OCI-M1 (cell line): ENCODE results near the gene TEN1.
A peak's percentile ranks its signal among the peaks of the same experiment; 100 is the strongest.

Experiments
- DNase-seq: peaks from one replicate; lab custom pipeline; 2025; lab: John Stamatoyannopoulos, UW

The TEN1 gene

DNA sequence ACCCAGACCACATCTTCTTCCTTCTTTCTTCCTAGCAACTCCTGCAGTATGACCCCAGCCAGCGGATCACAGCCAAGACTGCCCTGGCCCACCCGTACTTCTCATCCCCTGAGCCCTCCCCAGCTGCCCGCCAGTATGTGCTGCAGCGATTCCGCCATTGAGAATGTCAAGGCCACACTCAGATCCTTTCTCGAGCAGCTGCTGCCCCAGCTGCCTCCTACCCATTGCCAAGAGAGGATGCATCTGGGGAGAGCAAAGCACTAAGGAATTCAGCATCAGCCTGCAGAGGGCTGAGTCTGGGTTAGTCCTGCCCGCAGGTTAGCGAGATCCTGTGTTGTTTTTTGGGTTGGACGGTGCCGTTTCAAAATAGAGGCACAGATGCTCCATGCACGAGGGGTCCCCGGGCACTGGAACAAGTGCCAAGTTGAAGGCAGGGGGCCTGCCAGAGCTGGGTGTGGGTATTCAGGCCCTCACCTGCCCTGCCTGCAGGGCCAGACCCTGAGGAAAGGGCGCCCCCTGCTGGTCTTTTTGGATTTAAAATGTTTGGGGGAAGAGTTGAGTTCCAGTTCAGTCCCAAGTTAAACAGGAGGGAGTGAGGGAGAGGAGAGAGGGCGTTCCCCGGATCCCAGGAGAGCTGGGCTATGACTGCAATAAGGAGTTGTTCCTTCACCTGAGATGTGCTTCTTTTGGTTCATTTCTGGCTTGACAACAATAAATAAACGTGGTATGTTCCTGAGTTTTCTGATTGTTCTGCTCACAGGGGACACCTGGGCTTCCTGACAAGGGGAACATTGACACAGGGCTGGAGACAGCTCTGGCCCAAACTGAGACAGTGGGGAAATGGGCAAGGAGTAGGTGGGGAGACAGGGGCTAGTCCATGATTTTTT, 26.5 kb downstream of the TEN1 start:
- peak; percentile 90 for DNase-seq

DNA sequence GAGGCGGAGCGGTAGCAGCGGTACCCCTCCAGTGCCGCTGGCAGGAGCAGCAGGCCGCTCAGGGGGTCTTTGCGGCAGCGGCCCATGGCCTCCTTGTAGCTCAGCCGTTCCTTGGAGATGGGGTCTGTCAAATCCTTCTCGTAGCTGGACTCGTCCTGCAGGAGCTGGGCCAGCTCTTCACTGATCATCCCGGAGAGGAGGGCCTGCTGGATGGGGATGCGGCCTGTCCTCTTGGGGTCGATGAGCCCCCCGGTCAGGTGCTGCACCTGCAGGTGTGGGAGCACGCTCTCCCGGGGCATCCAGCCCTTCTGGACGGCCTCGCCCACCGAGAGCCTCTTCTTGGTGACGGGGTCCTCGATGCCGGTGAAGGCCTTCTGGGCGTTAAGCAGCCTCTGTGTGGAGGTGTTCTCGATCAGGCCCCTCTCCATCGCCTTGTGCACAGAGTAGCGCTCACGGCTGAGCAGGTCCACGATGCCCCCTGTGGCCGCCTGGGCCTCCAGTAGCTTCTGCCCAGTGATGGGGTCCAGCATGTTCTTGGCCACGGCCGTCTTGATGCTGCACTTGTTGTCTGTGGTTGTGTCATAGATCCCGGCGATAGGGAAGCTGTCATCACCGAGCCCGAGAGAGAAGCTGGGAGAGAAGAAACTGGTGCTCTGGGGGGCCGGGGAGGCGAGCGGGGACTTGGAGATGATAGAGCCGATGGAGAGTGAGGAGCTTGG, 28.2 kb downstream of the TEN1 start:
- DNase-seq: no peak

DNA sequence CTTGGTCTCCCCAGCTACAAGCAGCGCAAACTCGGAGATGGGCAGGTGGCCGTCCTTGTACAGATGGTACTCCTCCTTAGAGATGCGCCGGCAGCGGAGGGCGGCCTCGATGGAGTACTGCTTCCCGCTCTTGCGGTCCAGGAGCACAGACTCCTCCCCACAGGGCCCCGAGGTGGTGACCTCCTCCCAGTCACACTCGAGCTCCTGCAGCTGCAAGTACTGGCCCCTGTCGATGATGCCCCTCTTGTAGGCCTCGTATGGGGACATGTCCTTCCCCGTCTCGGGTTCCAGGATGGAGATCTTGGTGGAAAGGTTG, 28.8 kb downstream of the TEN1 start:
- DNase-seq: no peak

DNA sequence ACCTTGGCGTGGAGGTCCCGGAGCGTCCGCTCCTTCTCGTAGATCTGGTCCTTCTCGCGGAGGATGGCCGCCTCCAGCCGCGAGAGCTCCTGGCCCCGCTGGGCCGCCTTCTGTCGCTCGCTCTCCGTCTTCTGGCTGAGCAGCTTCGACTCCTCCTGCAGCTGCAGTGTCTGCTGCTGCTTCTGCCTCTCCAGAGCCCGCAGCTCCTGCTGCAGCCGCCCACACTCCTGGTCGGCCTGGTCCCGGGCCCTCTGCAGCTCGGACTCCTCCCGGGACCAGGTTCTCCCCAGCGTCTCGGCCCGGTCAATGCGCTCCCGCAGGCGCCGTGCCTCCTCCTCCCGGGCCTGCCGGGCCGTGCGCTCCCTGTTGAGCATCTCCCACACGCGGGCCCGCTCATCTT, 29.2 kb downstream of the TEN1 start:
- no peak for DNase-seq

DNA sequence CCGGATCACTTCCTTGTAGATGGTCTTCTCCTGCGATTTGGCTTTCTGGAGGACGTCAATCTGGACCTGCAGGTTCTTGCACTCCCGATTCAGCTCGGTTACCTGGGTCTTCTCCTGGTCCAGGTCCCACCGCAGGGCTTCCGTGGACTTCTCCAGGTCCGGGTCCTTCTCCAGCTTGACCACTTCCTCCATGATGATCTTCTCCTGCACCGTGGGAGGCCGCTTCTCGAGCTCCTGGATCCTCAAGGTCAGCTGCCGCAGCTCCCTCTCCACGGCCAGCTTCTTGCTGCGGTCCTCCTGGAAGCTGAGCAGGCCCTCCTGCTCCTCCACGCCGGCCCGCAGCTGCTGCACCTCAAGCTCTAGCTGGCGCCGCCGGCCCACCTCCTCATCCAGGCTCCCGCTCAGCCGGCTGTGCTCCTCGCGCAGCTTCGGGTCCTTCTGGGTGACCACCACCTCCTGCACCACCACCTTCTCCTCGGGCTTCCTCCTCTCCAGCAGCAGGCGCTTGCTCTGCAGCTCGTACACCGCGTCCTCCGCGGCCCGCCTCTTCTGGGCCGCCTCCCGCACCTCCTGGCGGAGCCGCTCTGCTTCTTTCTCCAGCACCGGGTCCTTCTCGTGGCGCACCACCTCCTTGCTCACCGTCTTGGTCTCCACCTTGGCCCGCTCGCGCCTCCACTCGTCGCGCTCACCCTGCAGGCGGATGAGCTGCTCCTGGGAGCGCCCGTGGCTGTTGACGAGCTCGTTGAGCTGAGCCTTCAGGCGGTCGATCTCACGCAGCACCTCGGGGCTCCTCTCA, 29.8 kb downstream of the TEN1 start:
- no peak for DNase-seq

- DNase-seq: no peak
These were observed 30.4 kb downstream of the TEN1 start for GRCh38 chr17:76009447-76009846.

GRCh38 chr17:76009969-76010661, 31.1 kb downstream of the TEN1 start:
- DNase-seq: no peak

GRCh38 chr17:76011951-76012350, 32.9 kb downstream of the TEN1 start:
- DNase-seq: no peak

GRCh38 chr17:76013377-76013932, 34.4 kb downstream of the TEN1 start:
- no peak for DNase-seq

- peak; percentile 84 for DNase-seq
These were observed 35.3 kb downstream of the TEN1 start for GRCh38 chr17:76014100-76014924.

DNA sequence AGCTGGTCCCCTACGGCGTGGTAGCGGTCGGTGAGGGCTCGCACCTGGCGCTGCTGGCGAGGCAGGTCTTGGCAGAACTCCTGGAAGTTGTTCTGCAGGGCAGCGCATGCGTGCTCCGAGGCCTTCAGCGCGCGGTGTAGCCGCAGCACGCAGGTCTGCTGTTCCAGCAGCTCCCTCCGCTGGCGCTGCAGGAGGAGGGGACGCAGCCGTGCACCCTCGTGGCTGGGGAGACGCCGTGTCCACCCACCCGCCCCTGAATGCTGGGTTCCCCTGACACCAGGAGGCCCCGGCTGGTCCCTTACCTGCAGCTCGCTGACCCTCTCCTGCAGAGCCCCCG, 35.9 kb downstream of the TEN1 start:
- no peak for DNase-seq

GRCh38 chr17:76017481-76018339, 38.7 kb downstream of the TEN1 start:
- no peak for DNase-seq

DNA sequence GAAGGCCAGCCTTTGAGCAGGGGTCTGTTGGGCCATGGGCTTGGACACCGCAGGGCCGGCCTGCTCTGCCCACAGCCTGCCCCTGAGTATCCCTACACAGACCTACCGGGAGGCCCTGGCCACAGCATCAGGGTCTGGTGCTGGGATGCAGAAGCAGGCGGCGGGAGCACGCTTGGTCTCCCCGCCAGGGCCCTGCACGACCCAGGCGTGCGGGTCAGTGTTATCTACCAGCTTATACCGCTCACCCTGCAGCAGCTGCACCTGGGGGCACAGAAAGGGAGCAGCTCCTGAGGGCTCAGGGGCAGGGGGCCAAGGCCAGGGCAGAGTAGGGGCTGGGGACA, 39.3 kb downstream of the TEN1 start:
- no peak for DNase-seq

DNA sequence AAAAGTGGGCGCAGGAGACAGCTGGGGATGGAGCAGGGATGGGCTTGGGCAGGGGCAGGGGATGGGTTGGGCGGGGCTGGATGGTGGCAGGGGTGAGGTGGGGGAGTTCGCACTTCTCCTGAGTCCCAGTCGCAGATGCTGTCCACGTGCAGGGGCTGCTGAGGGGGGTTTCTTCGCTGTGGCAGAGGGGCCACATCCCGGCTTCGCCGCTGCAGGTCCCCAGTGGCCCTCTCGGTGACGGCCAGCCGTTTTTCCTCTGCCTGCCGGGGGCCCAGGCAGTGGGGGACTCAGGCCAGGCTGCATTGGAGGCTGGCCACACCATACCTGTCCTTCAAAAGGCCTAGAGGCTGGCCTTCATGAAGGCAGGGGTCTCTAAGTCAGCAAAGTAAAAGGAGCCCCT, 39.8 kb downstream of the TEN1 start:
- DNase-seq: no peak

DNA sequence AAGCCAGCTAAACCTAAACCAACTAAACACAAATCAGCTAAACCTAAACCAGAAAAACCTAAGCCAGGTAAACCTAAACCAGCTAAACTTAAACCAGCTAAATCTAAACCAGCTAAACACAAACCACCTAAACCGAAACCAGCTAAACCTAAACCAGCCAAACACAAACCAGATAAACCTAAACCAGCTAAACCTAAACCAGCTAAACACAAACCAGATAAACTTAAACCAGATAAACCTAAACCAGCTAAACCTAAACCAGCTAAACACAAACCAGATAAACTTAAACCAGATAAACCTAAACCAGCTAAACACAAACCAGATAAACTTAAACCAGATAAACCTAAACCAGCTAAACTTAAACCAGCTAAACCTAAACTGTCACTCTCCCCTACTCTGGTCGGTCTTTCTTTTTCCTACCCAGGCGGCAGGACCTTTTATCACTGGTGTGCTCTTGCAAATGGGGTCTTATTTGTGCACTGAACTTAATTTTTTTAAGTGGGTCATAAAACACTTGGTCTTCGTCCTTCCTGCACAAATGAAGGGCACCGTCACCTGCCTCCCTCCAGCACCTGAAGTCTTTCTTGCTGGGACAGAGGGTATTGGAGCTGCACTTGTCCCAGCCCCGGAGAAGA, 40.9 kb downstream of the TEN1 start:
- no peak for DNase-seq

DNA sequence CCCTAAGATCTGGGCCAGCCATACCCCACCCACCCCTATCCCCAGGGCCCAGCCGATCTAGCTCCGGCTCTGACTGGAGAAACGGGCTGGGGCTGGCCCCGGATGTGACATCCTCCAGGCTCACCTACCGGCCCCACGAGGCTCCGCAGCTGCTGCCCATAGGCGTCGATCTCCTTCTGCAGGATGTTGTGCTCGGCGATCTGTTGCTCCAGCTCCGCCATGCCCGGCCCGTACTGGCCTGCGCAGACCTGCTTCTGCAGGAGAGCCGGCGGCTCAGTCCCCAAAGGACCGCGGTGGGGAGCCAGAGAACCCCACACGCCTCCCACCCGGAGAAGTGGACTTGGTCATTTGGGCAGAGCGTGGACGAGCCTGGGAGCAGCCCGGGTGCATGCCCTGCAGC, 43.2 kb downstream of the TEN1 start:
- DNase-seq: no peak

DNA sequence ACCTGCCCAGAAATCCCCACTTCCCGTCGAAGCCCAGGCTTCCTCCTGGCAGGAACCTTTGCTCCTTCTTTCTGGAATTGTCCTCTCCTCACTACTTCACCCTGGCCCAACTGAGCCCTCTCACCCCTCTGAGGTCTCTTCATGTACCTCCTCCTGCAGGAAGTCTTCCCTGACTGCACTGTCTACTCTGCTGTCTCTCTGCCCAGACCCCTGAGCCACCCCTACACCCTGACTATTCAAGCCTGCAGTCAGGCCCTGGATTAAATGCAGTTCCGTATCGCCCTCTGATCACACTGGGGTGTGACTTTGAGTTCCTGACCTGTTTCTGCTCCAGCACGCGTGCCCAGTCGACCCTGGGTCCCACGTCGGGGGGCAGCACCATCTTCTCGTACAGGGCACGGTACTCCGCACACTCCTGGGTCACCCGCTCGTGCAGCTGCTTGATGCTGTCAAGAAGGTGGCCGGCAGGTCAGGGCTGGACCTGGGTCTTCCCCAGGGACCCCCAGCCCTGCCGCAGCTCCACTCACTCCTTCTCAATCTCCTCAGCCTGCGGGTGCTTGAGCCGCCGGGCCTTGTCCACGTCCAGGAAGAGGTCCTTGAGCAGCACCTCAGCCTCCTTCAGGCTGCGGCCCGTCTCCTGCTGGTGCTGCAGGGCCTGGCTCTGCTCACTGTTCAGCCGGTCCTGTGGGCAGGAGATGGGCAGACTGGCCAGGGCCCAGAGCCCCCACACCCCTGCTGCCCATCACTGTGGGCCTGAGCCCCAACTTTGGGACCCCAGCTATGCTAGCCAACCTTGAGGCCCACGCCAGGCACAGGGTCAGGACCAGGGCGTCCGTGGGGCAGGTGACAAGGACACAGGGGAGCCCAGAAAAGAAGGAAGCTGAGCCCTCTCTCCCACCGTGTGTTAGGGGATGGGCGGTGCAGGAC, 44.2 kb downstream of the TEN1 start:
- DNase-seq: no peak

- DNase-seq: no peak
These were observed 44.8 kb downstream of the TEN1 start for GRCh38 chr17:76023900-76024237.

DNA sequence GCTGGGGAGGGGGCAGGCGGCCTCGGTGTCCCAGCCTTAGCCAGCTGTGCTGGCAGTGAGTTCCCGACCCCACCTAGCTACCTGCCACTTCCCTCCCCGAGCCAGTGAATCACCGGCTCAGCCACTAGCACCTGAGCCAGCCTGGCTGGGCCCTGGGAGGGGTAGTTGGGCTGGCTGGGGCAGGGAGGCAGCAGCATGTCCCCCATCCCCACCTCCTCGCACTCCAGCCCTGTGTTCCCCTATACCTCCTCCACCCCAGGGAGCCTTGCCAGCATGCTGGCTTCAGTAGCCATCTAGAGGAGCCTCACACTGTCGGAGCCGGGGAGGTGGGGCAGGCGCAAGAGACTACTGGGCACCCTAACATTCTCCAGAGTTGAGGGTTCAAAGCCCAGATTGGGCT, 45.3 kb downstream of the TEN1 start:
- no peak for DNase-seq
